GM18498 (cell line): ENCODE measurements around the gene CENPP.

Source experiments
- ATAC-seq: cut with Tn5 transposase; IDR thresholded peaks from one replicate; pipeline ENCODE4 v1.9.1; 2021; ENCODE audit warnings: mild to moderate bottlenecking, moderate library complexity; ENCODE audit not compliant: unreplicated experiment

The CENPP gene

GRCh38 chr9:92503156-92503555, 177.4 kb downstream of the CENPP start:
- no peak for ATAC-seq

GRCh38 chr9:92504881-92505280, 179.1 kb downstream of the CENPP start:
- ATAC-seq, result no peak

- no peak for ATAC-seq
Measured at GRCh38 chr9:92506184-92506857, 180.6 kb downstream of the CENPP start.

- ATAC-seq, result no peak
Measured at GRCh38 chr9:92507005-92507404, 181.3 kb downstream of the CENPP start.

GRCh38 chr9:92507496-92507895, 181.7 kb downstream of the CENPP start:
- ATAC-seq, result no peak

- ATAC-seq, result no peak
Measured at GRCh38 chr9:92508018-92508820, 182.5 kb downstream of the CENPP start.

GRCh38 chr9:92509050-92509449, 183.3 kb downstream of the CENPP start:
- no peak for ATAC-seq

GRCh38 chr9:92510747-92511146, 185.0 kb downstream of the CENPP start:
- no peak for ATAC-seq

GRCh38 chr9:92512622-92513021, 186.9 kb downstream of the CENPP start:
- no peak for ATAC-seq

- ATAC-seq, result no peak
Measured at GRCh38 chr9:92513349-92513748, 187.6 kb downstream of the CENPP start.

- ATAC-seq, result no peak
Measured at GRCh38 chr9:92514635-92515034, 188.9 kb downstream of the CENPP start.

- ATAC-seq, result no peak
Measured at GRCh38 chr9:92516521-92516920, 190.8 kb downstream of the CENPP start.

GRCh38 chr9:92517046-92517445, 191.3 kb downstream of the CENPP start:
- no peak for ATAC-seq

- ATAC-seq, result no peak
Measured at GRCh38 chr9:92518199-92518598, 192.4 kb downstream of the CENPP start.

- ATAC-seq, result no peak
Measured at GRCh38 chr9:92520837-92521236, 195.1 kb downstream of the CENPP start.

GRCh38 chr9:92522983-92523970, 197.5 kb downstream of the CENPP start:
- ATAC-seq, result no peak

- ATAC-seq, result no peak
Measured at GRCh38 chr9:92524881-92525280, 199.1 kb downstream of the CENPP start.

GRCh38 chr9:92525306-92525705, 199.6 kb downstream of the CENPP start:
- no peak for ATAC-seq

GRCh38 chr9:92527291-92527828, 201.6 kb downstream of the CENPP start:
- no peak for ATAC-seq

GRCh38 chr9:92527832-92528521, 202.2 kb downstream of the CENPP start:
- no peak for ATAC-seq
